NCI-H1694 treated with DMSO at 0.1 percent for 48 hours (cell line): ENCODE data around the gene MPP2.
"Not testable (repeated sequence)": the region's sequence is repeated elsewhere in the genome, so short reads cannot be mapped to it uniquely, and the experiment has no call there.

Source experiments
- DNase-seq: peaks from one replicate; lab custom pipeline; 2025; lab: John Stamatoyannopoulos, UW

The MPP2 gene

DNA sequence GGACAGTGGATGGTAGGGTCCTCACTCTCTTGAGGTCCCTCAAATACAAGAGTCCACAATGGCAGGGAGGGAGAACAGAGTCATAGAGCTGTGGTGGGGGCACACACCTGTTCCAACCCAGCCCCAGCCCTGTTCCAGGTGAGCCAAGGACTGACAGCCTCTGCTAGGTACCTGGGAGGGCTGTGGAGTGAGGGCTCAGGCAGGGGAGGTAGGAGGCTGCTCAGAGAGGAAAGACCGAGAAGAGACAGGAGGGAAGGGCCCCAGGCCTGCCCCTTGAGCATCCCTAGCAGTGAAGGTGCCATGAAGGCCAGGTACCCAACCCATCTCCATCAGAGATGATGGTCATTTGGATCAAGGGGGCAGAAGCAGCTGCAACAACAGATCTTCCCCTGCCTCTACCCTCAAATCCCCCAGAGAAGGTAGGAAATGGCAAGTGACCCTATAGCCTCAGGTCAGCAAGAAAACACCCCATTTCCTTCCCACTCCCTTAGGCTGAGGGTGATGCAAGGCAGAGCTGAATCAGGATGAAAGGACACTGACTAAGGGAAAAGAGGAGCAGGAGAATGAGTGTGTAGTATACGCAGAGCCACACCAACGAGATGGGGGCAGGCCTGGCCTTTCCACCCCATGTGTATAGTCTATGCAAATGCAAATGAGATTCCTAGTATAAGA, 31.7 kb downstream of the MPP2 start:
- DNase-seq = no peak

DNA sequence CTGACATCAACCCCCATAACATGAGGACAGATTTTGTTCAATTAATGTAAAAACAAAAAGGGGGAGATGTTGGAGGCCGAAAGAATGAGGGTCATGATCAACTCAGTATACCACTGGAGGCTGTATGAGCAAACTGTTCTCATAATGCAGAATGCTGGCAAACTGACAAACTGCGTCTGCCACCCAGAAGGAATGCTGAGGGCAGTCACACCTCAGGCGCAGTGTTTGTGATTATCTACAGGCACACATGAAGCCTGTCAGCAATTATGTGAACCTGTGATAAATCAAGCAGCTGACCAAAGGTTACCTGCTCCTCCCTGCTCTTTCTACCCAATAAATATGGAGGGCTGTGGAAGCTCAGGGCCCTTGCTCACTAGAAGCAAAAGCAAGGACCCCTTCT, 33.0 kb downstream of the MPP2 start:
- no peak for DNase-seq

DNA sequence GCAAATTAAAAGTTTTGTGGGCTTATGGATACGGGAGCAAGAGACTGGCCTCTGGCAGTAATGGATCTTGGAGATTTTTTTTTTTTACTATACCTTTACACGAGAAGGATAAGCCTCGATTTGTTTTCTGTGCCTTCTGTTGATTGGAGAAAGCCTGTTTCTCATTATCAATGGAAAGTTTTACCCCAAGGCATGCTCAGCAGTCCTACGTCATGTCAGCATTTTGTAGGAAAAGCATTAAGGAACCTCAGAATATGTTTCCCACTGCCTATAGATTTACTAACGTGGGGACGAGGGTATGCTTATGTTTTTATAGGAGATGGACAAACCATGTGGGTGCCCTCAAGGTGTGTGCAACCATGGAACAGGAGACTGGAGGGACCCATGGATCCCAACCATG, 33.5 kb downstream of the MPP2 start:
- no peak for DNase-seq

DNA sequence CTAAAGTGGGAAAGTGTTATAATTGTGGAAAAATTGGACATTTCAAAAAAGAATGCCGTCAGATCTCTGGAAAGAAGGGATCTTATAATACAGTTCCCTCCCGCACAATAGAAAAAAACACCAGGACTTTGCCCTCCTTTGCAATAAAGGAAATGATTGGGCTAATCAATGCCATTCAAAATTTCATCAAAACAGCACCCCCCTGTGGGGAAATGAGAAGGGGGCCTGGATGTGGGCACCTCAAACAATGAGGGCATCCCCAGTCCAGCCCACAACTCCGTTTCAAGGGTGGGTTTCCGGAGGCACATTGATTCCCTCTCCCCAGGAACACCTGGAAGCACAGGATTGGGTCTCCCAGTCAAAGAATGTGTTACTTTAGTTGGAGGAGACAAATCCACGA, 34.2 kb downstream of the MPP2 start:
- DNase-seq = no peak

DNA sequence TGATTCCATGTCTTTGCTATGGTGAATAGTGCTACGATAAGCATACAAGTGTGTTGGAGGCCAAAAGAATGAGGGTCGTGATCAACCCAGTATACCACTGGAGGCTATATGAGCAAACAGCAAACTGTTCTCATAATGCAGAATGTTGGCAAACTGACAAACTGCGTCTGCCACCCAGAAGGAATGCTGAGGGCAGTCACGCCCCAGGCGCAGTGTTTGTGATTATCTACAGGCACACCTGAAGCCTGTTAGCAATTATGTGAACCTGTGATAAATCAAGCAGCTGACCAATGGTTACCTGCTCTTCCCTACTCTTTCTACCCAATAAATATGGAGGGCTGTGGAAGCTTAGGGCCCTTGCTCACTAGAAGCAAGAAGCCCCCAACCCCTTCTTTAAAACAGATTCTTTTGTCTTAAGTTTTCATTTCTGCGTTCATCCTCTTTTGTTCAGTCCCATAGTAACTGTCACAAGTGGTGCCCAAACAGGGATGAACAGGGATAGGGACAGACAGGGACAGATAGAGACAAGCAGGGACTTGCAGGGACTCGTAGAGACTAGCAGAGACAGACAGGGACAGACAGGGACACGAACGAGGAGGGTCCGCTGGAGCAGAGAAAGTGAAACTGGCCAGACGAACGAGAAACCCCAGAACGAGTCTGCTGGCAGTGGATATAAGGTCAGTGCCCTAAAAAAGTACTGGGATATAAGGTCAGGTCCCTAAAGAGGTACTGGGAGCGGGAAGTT, 35.2 kb downstream of the MPP2 start:
- no peak for DNase-seq

DNA sequence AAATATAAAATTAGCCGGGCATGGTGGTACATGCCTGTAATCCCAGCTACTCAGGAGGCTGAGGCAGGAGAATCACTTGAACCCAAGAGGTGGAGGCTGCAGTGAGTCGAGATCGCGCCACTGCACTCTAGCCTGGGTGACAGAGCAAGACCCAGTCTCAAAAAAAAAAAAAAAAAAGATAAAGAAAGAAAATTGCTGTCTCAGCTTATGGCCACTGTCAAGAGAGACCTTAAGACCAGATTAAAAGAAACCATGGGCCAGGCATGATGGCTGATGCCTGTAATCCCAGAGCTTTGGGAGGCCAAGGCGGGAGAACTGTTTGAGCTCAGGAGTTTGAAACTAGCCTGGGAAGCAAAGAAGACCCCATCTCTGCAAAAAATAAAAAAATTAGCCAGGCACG, 38.3 kb downstream of the MPP2 start:
- DNase-seq = not testable (repeated sequence)

DNA sequence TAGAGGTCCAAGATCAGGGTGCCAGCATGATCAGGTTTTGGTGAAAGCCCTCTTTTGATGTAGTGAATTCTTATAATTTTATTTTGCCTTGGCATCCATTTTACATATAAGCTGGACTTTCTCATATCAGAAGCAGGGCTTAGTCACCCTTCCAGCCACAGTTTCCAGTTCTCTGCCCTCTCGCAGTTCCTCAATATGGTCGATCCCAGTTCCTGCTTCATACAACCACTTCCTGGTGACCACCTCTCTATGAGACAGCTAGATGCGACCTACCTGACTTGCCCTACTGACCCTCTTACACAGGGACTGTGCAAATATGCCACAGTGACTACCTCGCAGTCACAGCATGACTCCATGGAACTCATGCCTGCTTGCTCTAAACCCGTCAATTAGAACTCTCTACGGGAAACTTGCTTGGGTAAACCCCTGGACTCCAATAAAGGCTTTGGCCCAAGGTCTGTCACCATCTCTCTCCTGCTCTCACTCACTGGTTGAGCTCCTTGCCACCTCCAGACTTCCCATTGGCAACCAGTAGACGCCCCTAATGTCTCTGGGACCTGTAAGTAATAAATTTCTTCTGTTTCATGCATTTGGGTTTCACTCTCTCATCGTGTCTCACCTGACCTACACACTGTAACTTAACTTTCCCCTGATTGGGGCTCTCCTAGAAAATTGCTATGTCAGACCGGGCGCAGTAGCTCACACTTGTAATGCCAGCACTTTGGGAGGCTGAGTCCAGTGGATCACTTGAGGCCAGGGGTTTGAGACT, 38.9 kb downstream of the MPP2 start:
- DNase-seq = no peak

DNA sequence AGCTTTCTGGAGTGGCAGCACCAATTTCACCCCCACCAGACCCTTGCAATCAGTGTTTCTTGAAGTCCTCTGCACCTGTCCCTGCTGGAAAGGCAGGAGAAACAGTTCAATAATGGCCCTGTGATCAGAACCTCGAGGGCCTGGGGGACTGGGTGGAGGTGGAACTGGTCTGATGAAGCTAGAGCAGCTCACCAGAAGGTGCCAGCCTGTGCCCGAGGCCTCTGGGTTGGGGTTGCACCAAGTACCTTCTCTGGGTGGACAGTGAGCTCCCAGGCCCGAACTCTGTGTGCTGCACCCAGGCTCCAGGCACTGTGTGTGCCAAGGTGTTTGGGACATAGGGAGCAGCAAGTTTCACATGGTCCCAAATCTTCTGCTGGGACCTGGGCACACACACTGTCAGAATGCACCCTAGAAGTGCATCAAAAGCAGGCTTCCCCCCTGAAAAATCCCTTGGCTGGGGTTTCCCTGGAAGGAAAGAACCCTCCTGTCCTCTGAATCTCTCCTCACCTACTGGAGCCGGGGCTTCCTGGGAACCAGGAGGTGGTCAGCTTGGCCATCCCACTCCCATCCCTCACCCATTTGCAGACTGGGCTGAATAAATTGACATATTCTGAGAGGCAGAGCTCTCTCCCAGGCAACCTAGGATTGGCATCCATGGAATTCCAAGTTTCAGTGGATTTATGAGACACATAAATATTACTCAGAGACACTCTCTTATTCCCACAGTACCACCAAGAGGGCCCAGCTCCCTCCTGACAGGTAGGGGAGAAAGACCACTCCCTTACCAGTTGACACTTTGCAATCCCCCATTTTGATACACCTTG, 43.0 kb downstream of the MPP2 start:
- DNase-seq = no peak

DNA sequence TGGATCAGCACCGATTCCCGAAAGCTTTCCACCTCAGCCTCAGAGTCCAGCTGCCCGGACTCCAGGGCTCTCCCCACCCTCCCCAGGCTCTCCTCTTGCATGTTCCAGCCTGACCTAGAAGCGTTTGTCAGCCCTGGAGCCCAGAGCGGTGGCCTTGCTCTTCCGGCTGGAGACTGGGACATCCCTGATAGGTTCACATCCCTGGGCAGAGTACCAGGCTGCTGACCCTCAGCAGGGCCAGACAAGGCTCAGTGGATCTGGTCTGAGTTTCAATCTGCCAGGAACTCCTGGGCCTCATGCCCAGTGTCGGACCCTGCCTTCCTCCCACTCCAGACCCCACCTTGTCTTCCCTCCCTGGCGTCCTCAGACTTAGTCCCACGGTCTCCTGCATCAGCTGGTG, 45.4 kb downstream of the MPP2 start:
- no peak for DNase-seq

DNA sequence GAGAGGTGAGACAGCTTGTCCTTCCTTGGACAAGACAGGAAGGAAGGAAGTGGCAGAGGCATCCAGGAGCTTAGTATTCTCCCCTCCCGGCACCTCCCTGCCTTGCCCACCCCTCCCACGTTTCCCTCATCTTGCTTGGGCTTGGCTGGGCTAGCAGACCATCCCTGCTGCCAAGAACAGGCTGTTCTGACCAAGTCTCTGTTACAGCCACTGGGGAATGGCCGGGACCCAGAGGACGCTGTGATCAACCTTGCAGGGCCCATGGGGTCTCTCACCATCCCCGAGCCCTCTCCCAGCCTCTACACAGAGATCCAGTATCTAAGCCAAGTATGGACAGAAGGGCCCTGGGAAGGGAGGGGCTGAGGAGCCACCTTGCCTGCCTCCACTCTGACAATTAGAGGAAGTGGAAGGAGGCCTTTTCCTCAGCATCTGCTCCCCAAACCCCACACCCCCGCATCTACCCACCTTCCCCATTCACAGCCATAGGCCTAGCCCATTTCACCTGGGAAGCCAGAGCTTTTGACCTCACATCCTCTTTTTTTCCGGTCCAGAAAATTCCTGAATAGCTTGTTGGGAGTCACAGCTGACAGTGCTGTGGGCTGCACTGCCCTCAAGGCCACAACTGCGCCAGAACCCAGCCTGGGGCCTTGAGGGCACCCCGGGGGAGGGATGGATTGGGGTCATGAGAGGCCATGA, 46.3 kb downstream of the MPP2 start:
- no peak for DNase-seq

DNA sequence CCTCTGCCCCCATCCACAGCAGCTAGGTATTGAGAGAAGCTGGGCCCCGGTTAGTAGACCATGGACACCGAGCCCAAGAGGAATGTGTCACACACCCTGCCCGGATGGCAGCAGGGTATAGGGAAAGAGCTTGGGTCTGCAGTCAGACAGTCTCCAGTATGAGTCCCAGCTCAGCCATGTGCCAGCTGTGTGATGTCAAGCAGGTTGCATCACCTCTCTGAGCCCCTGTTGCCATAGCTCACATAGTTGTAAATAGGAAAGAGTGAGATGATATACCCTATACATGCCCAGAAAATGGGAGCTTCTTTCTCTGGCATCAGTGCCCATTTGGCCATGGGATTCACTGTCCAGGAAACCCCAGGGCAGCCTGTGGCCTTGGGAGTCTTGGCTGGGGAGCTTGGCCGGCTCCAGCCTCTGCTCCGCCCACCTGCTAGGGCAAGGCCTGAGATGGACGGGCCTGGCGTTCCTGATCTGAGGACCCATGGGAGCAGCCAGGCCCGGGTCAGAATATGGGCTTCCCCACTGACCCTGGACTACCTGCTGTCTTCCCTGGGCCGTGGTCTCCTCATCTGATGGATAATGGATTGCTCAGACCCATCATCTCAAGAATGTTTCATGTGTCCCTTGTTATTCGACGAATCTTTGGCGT, 47.1 kb downstream of the MPP2 start:
- no peak for DNase-seq

DNA sequence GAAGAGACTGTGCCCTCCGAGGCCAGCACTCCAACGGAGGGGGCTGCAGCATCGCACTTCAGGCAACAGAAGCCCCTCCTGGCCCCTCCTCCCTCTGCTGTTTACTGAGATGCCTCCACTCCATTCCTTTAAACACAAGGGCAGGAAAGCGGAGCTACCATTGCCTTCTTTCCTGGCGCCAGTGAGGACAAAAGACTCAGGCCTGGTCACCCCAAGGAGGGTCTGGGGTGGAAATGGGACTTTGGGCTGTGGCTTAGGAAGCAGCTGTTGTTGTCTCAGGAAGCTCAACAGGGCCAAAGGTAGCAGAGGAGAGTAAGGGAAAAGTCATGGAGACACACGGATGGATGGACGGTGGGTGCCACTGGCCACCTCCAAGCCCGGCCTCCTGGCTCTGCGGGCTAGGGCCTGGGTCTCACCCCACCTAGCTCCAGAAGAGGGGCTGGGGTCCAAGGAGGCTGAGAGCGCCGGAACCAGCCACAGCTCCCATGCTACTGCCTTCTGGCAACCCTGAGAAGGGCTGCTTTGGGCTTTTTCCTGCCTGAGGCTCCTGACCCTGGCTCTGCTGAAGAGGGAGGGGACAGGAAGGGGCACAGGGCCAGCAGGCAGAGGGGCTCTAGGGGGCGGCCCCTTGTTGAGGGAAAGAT, 49.3 kb downstream of the MPP2 start:
- no peak for DNase-seq

DNA sequence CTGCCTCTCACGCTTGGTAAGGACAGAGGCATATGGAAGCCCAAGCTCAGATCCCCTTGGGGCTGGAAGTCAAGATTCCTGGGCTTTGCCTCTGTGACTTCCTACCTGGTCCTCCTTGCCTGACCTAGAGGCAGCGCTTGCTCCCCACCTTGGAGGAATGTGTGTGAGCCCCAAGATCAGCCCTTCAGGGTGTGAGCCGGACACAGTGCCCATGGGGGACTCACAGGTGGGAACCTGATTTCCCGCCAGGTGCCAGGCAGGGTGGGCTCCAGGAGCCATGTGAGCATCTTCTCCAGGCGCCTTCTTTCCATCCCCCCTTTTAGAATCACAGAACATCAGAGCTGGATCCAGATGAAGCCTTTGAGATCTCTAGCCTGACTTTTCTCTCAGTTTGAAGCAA, 50.2 kb downstream of the MPP2 start:
- DNase-seq = no peak

DNA sequence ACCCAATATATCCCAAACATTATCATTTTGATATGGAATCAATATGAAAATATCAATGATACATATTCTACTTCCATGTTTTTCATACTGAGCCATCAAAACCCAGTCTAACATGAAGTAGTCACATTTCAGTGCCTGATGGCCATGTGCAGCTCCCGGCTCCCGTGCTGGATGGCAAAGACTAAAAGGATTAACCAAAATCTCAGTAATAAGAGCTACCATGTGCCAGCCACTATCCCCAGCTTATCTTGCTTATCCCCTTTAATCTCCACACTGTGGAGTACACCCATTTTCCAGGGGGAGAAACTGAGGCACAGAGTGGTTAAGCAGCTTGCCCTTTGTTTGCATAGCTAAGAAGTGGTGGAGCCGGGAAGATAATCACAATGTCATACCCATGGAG, 51.2 kb downstream of the MPP2 start:
- no peak for DNase-seq

DNA sequence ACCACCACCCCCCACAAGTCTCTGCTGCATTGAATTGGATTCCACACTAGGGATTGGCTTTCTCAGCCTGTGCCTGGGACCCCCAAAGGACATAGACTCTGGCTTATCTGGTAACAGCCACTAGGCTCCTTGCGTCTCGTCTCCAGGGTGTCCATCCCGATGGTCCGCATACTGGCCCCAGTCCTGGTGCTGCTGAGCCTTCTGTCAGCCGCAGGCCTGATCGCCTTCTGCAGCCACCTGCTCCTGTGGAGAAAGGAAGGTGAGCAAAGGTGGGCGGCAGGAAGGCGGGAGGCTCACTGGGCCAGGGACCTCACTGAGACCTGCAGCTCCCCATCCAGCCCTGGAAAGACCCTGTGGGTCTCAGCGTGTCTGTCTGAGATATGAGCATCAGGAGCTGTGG, 52.3 kb downstream of the MPP2 start:
- no peak for DNase-seq

DNA sequence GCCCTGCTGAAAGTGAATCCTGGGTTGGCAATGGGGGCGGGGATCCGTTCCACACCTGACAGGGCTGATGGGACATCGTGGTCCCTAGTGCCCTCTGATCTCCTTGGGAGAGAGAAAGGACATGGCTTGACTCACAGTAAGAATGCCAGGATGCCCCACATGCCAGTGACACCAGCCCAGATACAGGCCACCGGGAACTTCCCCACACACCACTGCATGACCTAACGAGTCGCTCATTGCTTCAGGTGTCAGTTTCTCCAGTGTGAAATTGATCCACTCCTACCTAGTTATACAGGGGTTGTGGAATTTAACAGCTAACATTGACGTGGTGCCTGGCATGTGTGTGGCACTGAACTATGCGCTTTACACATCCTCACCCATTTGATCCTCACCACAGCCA, 52.8 kb downstream of the MPP2 start:
- DNase-seq = no peak

DNA sequence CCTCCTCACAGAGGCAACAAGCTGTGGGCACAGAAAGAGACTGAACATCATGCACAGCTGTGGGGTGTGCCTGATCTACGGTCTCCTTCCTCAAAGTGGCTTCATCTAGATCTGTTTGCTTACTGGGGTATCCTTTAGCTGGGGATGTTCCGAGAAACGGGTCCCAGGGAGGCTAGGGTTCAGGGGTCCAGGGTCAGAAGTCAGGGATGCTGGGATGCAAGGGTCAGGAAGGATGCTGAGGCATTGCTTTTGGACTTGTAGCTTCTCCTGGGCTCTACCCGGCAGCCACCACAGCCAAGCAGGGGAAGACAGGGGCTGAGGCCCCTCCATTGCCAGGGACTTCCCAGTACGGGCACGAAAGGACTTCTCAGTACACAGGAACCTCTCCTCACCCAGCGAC, 53.8 kb downstream of the MPP2 start:
- no peak for DNase-seq

DNA sequence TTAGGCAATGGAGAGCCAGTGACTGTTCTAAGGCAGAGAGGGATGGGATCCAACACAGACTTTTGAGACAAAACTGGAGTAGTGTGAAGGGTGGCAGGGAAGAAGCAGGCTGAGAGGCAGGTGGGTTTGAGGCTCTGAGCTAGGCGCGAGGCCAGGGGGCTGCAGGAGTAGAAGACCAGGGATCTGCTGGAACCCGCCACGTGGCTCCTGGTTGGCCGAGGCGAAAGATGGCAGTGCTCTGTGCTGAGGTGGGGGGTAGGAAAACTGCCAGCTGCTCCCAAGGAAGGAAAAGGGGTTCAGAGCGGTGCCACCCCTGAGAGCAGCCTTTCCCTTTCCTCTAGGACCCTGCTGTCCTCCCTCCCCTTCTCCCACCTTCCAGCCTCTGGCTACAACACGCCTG, 54.8 kb downstream of the MPP2 start:
- no peak for DNase-seq

DNA sequence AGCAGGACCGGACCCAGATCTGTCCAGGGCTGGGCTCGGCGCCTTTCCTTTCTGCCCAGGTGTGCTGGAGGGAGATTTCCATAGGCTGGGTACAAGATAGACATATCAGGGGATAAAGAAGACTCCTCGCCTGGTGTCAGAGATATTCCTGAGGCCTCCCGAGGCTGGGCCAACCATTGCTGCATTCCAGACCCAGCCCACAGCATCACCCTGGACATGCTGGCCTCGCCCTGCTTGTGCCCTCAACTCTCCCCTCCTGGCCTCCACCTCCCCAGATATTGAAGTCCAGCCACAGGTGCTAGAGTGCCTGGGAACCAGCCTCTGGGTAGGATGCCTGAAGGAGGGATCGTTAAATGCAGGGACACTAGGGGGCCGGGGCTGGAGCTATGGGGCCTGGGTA, 58.2 kb downstream of the MPP2 start:
- DNase-seq = no peak

DNA sequence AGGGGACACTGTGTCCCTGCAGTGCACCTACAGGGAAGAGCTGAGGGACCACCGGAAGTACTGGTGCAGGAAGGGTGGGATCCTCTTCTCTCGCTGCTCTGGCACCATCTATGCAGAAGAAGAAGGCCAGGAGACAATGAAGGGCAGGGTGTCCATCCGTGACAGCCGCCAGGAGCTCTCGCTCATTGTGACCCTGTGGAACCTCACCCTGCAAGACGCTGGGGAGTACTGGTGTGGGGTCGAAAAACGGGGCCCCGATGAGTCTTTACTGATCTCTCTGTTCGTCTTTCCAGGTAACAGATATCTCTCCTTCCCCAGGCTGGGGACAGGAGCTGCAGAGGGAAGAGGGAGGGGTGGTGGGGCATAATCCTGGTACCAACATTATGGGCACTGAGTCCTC, 58.7 kb downstream of the MPP2 start:
- DNase-seq = no peak

DNA sequence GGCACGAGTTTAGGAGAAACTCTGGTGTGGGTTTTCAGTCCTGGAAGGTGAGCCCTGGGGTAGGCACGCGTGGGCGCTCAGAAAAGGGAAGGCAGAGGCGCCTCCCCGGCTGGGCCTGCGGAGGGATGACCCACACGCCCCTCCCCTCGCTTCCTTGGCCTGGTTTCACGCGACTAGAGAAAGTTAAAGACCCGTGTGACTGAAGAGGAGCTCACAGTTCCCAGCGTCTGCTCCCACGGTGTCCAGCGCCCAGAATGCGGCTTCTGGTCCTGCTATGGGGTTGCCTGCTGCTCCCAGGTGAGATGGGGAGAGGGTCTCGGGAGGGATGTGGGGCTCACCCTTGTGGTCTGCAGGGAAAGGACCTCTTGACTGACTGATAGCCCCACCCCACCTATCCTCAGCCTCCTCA, 60.4 kb downstream of the MPP2 start, which contains the start of gene CD300LG:
Gene CD300LG, plus strand, starts transcription at position 214 of the 409 bp plus-strand sequence. Its CDS starts 41 bp downstream, at position 255.
- DNase-seq = no peak
